Endodermal cell (in vitro differentiated cells): ENCODE measurements around the gene TSPAN18. TPM values are rescaled to one million over a fixed set of nuclear protein-coding genes. Genes with fewer than 3 reads are reported as not detected.
A peak's percentile ranks its signal among the peaks of the same experiment; 100 is the strongest.

Source experiments
- DNase-seq: peaks from one replicate; pipeline ENCODE4 v3.0.0-alpha.2; 2017
- H3K27ac ChIP-seq: 2 replicates; pipeline ENCODE4 v1.5.1; 2013; ENCODE audit warnings: mild to moderate bottlenecking, low read depth, low read length, moderate library complexity
- H3K27me3 ChIP-seq: 2 replicates; pipeline ENCODE4 v1.6.1; 2013; ENCODE audit warnings: mild to moderate bottlenecking, low read length, moderate library complexity; ENCODE audit not compliant: insufficient read depth, control insufficient read depth, poor library complexity, severe bottlenecking
- H3K36me3 ChIP-seq: 2 replicates; pipeline ENCODE4 v1.7.0; 2013; ENCODE audit warnings: mild to moderate bottlenecking, low read length, moderate library complexity; ENCODE audit not compliant: control insufficient read depth, insufficient read depth
- H3K4me1 ChIP-seq: one replicate; pipeline ENCODE4 v1.7.0; 2013; ENCODE audit warnings: low read length; ENCODE audit not compliant: control insufficient read depth, insufficient read depth
- H3K4me3 ChIP-seq: 2 replicates; pipeline ENCODE4 v1.5.1; 2013; ENCODE audit warnings: mild to moderate bottlenecking, low read length, moderate library complexity
- H3K9ac ChIP-seq: 2 replicates; pipeline ENCODE4 v1.6.1; 2013; ENCODE audit warnings: mild to moderate bottlenecking, low read length, moderate library complexity; ENCODE audit not compliant: poor library complexity, severe bottlenecking; ENCODE audit errors: extremely low read depth
- H3K9me3 ChIP-seq: 2 replicates; pipeline ENCODE4 v1.6.1; 2013; ENCODE audit warnings: mild to moderate bottlenecking, low read length, moderate library complexity; ENCODE audit not compliant: control insufficient read depth
- H3K27ac Mint-ChIP-seq: 2 replicates; pipeline ENCODE4 v1.8.0; 2020; ENCODE audit warnings: mixed read lengths
- H3K27me3 Mint-ChIP-seq: 2 replicates; pipeline ENCODE4 v1.8.0; 2021; ENCODE audit warnings: mild to moderate bottlenecking, mixed read lengths; ENCODE audit not compliant: insufficient read depth
- H3K36me3 Mint-ChIP-seq: 2 replicates; pipeline ENCODE4 v1.8.0; 2020; ENCODE audit warnings: low read depth, mixed read lengths
- H3K4me1 Mint-ChIP-seq: 2 replicates; pipeline ENCODE4 v1.8.0; 2020; ENCODE audit warnings: mixed read lengths
- H3K4me3 Mint-ChIP-seq: 2 replicates; pipeline ENCODE4 v1.8.0; 2020; ENCODE audit warnings: mild to moderate bottlenecking, moderate library complexity, mixed read lengths
- H3K9me3 Mint-ChIP-seq: 2 replicates; pipeline ENCODE4 v1.8.0; 2020; ENCODE audit warnings: mild to moderate bottlenecking, mixed read lengths
- WGBS, 2 experiments: methylation state at CpG; one replicate each; pipeline versions ENCODE4 v1.1.5 to v1.1.7; 2013; ENCODE audit warnings: missing lambda C conversion rate in 2 of 2, mixed read lengths in 1 of 2; ENCODE audit not compliant: insufficient coverage in 1 of 2, insufficient read length in 1 of 2; 5-methylcytosine and 5-hydroxymethylcytosine counted together
- total RNA-seq, 2 donors: library from RNA; stranded (reverse); fragmentation: NEBNext Ultra II Directional in 1 of 2; extraction: Animal tissue kit (Norgen Biotek cat#: 25700) in 1 of 2; gene quantifications; 2 replicates in 1 of 2; 3 replicates in 1 of 2; pipeline ENCODE4 v1.2.1, GENCODE V29; 2021
- TF ChIP-seq, protein P1 (sequence below): fragments of 200-600 bp; sonication (generic); conservative IDR thresholded peaks from 2 replicates; pipeline ENCODE4 v1.5.0; 2021; ENCODE audit warnings: antibody characterized with exemption, mild to moderate bottlenecking

The TSPAN18 gene
- total RNA-seq, 2 donors from 2014 or later = 28.0 to 28.7 TPM

DNA sequence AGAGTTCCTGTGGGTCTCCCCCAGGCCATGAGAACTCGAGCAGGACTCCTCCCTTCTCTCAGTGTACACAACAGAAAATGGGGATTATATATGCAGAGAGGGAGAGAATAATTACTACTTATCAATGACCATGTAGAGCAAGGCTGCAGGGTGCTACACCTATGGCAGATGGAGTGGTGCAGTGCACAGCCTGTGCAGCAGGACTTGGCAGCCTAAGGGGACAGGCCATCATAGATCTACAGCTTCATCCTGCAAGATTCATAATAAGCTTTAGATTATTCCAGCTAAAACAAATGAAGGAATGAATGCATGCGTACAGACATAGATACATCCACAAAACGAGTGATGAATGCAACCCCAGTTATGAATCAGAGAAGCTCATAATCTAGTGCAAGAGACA lies 232.3 kb downstream of the TSPAN18 start:
- Histone ChIP-seq H3K9ac (no peak overlapping the region), H3K9me3 (no peaks in the 10 kb centered on the region), H3K27ac (no peak overlapping the region), H3K36me3 (no peaks in the 10 kb centered on the region), H3K4me1 (peaks cover 20% of the 10 kb centered on the region), H3K4me3 (no peak overlapping the region), H3K27me3 (no peaks in the 10 kb centered on the region)
- 90 to 95% methylated on average over 2 to 3 of the region's 3 CpGs for WGBS, 2 experiments
- no peak overlapping the region for H3K27ac Mint-ChIP-seq
- TF ChIP-seq, protein P1, sequence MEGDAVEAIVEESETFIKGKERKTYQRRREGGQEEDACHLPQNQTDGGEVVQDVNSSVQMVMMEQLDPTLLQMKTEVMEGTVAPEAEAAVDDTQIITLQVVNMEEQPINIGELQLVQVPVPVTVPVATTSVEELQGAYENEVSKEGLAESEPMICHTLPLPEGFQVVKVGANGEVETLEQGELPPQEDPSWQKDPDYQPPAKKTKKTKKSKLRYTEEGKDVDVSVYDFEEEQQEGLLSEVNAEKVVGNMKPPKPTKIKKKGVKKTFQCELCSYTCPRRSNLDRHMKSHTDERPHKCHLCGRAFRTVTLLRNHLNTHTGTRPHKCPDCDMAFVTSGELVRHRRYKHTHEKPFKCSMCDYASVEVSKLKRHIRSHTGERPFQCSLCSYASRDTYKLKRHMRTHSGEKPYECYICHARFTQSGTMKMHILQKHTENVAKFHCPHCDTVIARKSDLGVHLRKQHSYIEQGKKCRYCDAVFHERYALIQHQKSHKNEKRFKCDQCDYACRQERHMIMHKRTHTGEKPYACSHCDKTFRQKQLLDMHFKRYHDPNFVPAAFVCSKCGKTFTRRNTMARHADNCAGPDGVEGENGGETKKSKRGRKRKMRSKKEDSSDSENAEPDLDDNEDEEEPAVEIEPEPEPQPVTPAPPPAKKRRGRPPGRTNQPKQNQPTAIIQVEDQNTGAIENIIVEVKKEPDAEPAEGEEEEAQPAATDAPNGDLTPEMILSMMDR = no peak
- H3K36me3 Mint-ChIP-seq = no peaks in the 10 kb centered on the region
- peaks cover 5% of the 10 kb centered on the region for H3K27me3 Mint-ChIP-seq
- H3K4me3 Mint-ChIP-seq = no peak overlapping the region
- no peak for DNase-seq
- no peaks in the 10 kb centered on the region for H3K9me3 Mint-ChIP-seq
- peaks cover 69% of the 10 kb centered on the region for H3K4me1 Mint-ChIP-seq

DNA sequence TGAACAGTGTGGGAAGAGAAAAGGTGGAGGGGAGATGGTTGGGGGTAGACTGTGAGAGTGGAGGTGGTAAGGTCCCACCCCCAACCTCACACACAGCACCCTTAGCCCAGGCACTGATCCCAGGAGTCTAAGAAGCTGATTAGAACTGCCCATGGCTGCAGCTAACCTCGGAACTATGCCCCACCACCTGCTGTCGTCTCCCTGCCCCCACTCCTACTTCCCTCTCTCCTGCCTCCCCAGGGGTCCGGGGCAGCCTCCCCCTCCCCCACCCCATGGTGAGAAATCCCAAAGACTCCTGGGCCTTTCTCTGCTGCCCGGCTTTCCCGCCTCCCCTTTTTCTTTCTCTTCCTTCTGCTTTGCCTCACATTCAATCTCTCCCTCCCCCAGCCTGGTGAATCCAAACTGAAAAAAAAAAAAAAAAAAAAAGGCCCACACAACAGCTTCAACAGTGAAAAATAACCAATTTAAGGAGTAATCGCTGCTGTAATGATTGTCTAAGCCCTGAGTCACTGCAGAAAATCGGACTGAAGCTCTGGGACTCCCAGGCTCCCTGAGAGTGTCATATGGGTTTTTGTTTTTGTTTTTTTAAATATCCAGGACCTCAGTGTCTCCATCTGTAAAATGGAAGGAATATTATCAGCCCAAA lies 233.6 kb downstream of the TSPAN18 start:
- peaks cover 15% of the 10 kb centered on the region for H3K4me1 ChIP-seq
- TF ChIP-seq, protein P1 = no peak
- Mint-ChIP-seq H3K27me3 (peaks cover 5% of the 10 kb centered on the region), H3K9me3 (no peaks in the 10 kb centered on the region), H3K4me3 (peak overlapping the region; percentile 21), H3K4me1 (peaks cover 60% of the 10 kb centered on the region), H3K36me3 (no peaks in the 10 kb centered on the region), H3K27ac (peak overlapping the region; percentile 85)
- H3K27me3 ChIP-seq = no peaks in the 10 kb centered on the region
- DNase-seq = no peak
- no peak overlapping the region for H3K9ac ChIP-seq
- WGBS, 2 experiments = 27 to 29% methylated on average over 5 to 7 of the region's 7 CpGs
- no peak overlapping the region for H3K4me3 ChIP-seq
- no peaks in the 10 kb centered on the region for H3K9me3 ChIP-seq
- H3K36me3 ChIP-seq = no peaks in the 10 kb centered on the region
- H3K27ac ChIP-seq = no peak overlapping the region

DNA sequence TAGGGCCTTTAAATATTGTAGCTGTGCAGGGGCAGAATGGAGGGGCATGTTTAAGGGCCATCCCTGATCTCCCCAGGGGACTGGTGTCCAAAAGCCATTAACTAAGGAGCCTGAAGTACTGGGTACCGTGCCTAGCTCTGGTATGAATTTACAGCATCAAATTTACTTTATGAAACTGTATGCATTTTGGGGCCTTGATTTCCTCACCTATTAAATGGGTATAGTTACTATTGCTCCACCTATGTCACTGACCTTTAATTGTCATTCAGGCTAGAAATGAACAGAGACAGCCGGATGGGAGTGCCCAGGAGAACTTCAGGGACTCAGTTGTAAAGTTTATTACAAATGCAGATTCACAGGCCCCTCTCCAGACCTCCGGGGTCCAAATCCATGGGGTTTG lies 235.7 kb downstream of the TSPAN18 start:
- no peak overlapping the region for H3K9ac ChIP-seq
- peaks cover 4% of the 10 kb centered on the region for H3K27me3 Mint-ChIP-seq
- H3K36me3 Mint-ChIP-seq = no peaks in the 10 kb centered on the region
- H3K27me3 ChIP-seq = no peaks in the 10 kb centered on the region
- H3K4me1 Mint-ChIP-seq = peaks cover 47% of the 10 kb centered on the region
- no peak overlapping the region for H3K4me3 Mint-ChIP-seq
- peaks cover 7% of the 10 kb centered on the region for H3K4me1 ChIP-seq
- TF ChIP-seq, protein P1 = no peak
- no peaks in the 10 kb centered on the region for H3K9me3 Mint-ChIP-seq
- no peak for DNase-seq
- no peaks in the 10 kb centered on the region for H3K36me3 ChIP-seq
- no peak overlapping the region for H3K27ac ChIP-seq
- no peak overlapping the region for H3K27ac Mint-ChIP-seq
- H3K4me3 ChIP-seq = no peak overlapping the region
- WGBS, 2 experiments = 85 to 89% methylated on average over 3 of the region's 3 CpGs
- no peaks in the 10 kb centered on the region for H3K9me3 ChIP-seq
